Esophagus muscularis mucosa (tissue), 4 donors: ENCODE measurements around the gene FBXL7. TPM values are rescaled to one million over a fixed set of nuclear protein-coding genes. Genes with fewer than 3 reads are reported as not detected.

Source experiments
- DNase-seq: peaks from one replicate; pipeline ENCODE4 v3.0.0-alpha.2; 2017; ENCODE audit errors: extremely low spot score
- H3K27ac ChIP-seq, 4 donors: fragments of 200-600 bp; sonication (generic); replicated peaks in 1 of 4; 1 replicate in 3 of 4; 2 replicates in 1 of 4; pipeline ENCODE4 v1.5.1; 2016 to 2019; ENCODE audit warnings: mild to moderate bottlenecking in 1 of 4
- H3K27me3 ChIP-seq, 4 donors: fragments of 200-600 bp; sonication (generic); one replicate each; pipeline versions ENCODE4 v1.5.1 to v1.6.0; 2016 to 2019
- H3K36me3 ChIP-seq, 4 donors: fragments of 200-600 bp; sonication (generic); one replicate each; pipeline ENCODE4 v1.5.1; 2016 to 2019
- H3K4me1 ChIP-seq, 4 donors: fragments of 200-600 bp; sonication (generic); one replicate each; pipeline ENCODE4 v1.5.1; 2016 to 2019
- H3K4me3 ChIP-seq, 4 donors: fragments of 200-600 bp; sonication (generic); 1 replicate in 2 of 4; 2 replicates in 2 of 4; pipeline ENCODE4 v1.5.1; 2016 to 2019; ENCODE audit warnings: mild to moderate bottlenecking in 4 of 4, moderate library complexity in 1 of 4
- H3K9me3 ChIP-seq, 4 donors: fragments of 200-600 bp; sonication (generic); 1 replicate in 3 of 4; 2 replicates in 1 of 4; pipeline ENCODE4 v1.5.1; 2016 to 2019
- CTCF ChIP-seq, 3 experiments: fragments of 200-600 bp in 2 of 3; fragments of 450-650 bp in 1 of 3; sonication (generic) in 2 of 3; IDR thresholded peaks; one replicate each; pipeline ENCODE4 v1.5.1; 2017 to 2019; ENCODE audit warnings: antibody characterized with exemption in 3 of 3, mild to moderate bottlenecking in 2 of 3, moderate library complexity in 1 of 3
- EP300 ChIP-seq: sonication (generic); formaldehyde crosslinking; IDR thresholded peaks from one replicate; pipeline ENCODE4 v1.6.1; 2017; ENCODE audit warnings: antibody characterized with exemption
- POLR2A ChIP-seq: fragments of 450-650 bp; IDR thresholded peaks from one replicate; pipeline ENCODE4 v1.6.1; 2017; ENCODE audit warnings: antibody characterized with exemption, moderate library complexity, mild to moderate bottlenecking, low read depth
- POLR2AphosphoS5 ChIP-seq, 2 donors: sonication (generic); formaldehyde crosslinking; IDR thresholded peaks; one replicate each; pipeline ENCODE4 v1.6.1; 2017; ENCODE audit warnings: antibody characterized with exemption in 2 of 2
- WGBS: methylation state at CpG from one replicate; pipeline ENCODE4 v1.1.5; 2018; 5-methylcytosine and 5-hydroxymethylcytosine counted together
- intact Hi-C: fragments of 100-400 bp; cut with DNase I; formaldehyde crosslinking; loops from one replicate; pipeline ENCODE4 v1.15.1; 2023
- total RNA-seq, 4 donors: library from RNA; depleted of rRNA; stranded (reverse); fragments of >200 nt; gene quantifications; one replicate each; pipeline versions ENCODE4 v1.1.0 to v1.2.1, GENCODE V29; 2016

Gene FBXL7
- total RNA-seq, 4 donors from 2014 or later = 25.7 to 37.7 (median 27.6) TPM

GRCh38 chr5:15639288-15639687 lies 139.3 kb downstream of the FBXL7 start:
- no peak for DNase-seq
- Histone ChIP-seq H3K9me3 (no peaks in the 10 kb centered on the region), H3K27me3 (no peaks in the 10 kb centered on the region), H3K4me1 (peaks cover 13 to 52% (median 28%) of the 10 kb centered on the region in 4 donors), H3K4me3 (no peak overlapping the region), H3K27ac (no peak overlapping the region), H3K36me3 (no peaks in the 10 kb centered on the region)
- TF ChIP-seq EP300 (no peak), CTCF (IDR thresholded peaks at IDR 0.05) (no peak), POLR2A (no peak), POLR2AphosphoS5 (IDR thresholded peaks at IDR 0.05) (no peak)
- WGBS = 77% methylated on average over 2 of the region's 2 CpGs
- intact Hi-C loops = no loop called here

GRCh38 chr5:15640116-15640515 lies 140.1 kb downstream of the FBXL7 start:
- Histone ChIP-seq H3K27me3 (no peaks in the 10 kb centered on the region), H3K9me3 (no peaks in the 10 kb centered on the region), H3K27ac (no peak overlapping the region), H3K36me3 (no peaks in the 10 kb centered on the region), H3K4me1 (peaks cover 14 to 52% (median 28%) of the 10 kb centered on the region in 4 donors), H3K4me3 (no peak overlapping the region)
- no peak for TF ChIP-seq POLR2A
- no peak for TF ChIP-seq POLR2AphosphoS5 (IDR thresholded peaks at IDR 0.05)
- intact Hi-C loops = no loop called here
- 91% methylated on average over 5 of the region's 5 CpGs for WGBS
- no peak for DNase-seq

GRCh38 chr5:15643731-15644130 lies 143.8 kb downstream of the FBXL7 start:
- H3K4me1 ChIP-seq = peaks cover 24 to 42% (median 30%) of the 10 kb centered on the region in 4 donors
- no peak for DNase-seq
- 36% methylated on average over 3 of the region's 3 CpGs for WGBS
- no peak for TF ChIP-seq EP300
- no peak for TF ChIP-seq CTCF (IDR thresholded peaks at IDR 0.05)
- no peak for TF ChIP-seq POLR2AphosphoS5 (IDR thresholded peaks at IDR 0.05)
- TF ChIP-seq POLR2A = no peak
- intact Hi-C loops = no loop called here
- no peak overlapping the region for H3K27ac ChIP-seq
- H3K27me3 ChIP-seq = no peaks in the 10 kb centered on the region
- H3K9me3 ChIP-seq = no peaks in the 10 kb centered on the region
- no peak overlapping the region for H3K4me3 ChIP-seq
- H3K36me3 ChIP-seq = no peaks in the 10 kb centered on the region

GRCh38 chr5:15645381-15646160 lies 145.6 kb downstream of the FBXL7 start:
- Histone ChIP-seq H3K4me1 (peaks cover 24 to 40% (median 30%) of the 10 kb centered on the region in 4 donors), H3K27ac (no peak overlapping the region), H3K36me3 (no peaks in the 10 kb centered on the region), H3K9me3 (no peaks in the 10 kb centered on the region), H3K4me3 (no peak overlapping the region), H3K27me3 (no peaks in the 10 kb centered on the region)
- intact Hi-C loops = no loop called here
- TF ChIP-seq POLR2A = no peak
- no peak for TF ChIP-seq EP300
- no peak for TF ChIP-seq POLR2AphosphoS5 (IDR thresholded peaks at IDR 0.05)
- no peak for TF ChIP-seq CTCF (IDR thresholded peaks at IDR 0.05)
- 67% methylated on average over 7 of the region's 7 CpGs for WGBS
- DNase-seq = no peak

GRCh38 chr5:15646371-15646770 lies 146.4 kb downstream of the FBXL7 start:
- Histone ChIP-seq H3K9me3 (peaks cover 0 to 4% (median 0%) of the 10 kb centered on the region in 4 donors), H3K36me3 (no peaks in the 10 kb centered on the region), H3K27me3 (no peaks in the 10 kb centered on the region), H3K4me3 (no peak overlapping the region), H3K4me1 (peaks cover 24 to 40% (median 30%) of the 10 kb centered on the region in 4 donors), H3K27ac (no peak overlapping the region)
- WGBS = 42% methylated on average over 4 of the region's 4 CpGs
- DNase-seq = no peak
- intact Hi-C loops = no loop called here
- TF ChIP-seq POLR2AphosphoS5 (IDR thresholded peaks at IDR 0.05) (no peak), CTCF (IDR thresholded peaks at IDR 0.05) (no peak), EP300 (no peak)
